ENCODE data around the gene ZNF853.

GRCh38 chr7:6631605-6632004, 16.2 kb downstream of the ZNF853 start:
- TF ChIP-seq CTCF (IDR thresholded peaks at IDR 0.05), result no peak
- no peak for TF ChIP-seq POLR2A (IDR thresholded peaks at IDR 0.05)
- TF ChIP-seq POLR2AphosphoS5 (IDR thresholded peaks at IDR 0.05), result no peak
- TF ChIP-seq EP300 (IDR thresholded peaks at IDR 0.05), result no peak

All from suprapubic skin (tissue), 4 donors.